Stomach (tissue), 4 donors: Measurements from ENCODE around the gene BIVM.

ENCODE experiments used
- CTCF ChIP-seq, 7 experiments: fragments of 450-650 bp in 4 of 7; fragments of 200-600 bp in 3 of 7; sonication (generic) in 3 of 7; IDR thresholded peaks; one replicate each; pipeline ENCODE4 v1.5.1; 2016 to 2019; ENCODE audit warnings: antibody characterized with exemption in 7 of 7, control low read depth in 2 of 7, mild to moderate bottlenecking in 1 of 7
- EP300 ChIP-seq: sonication (generic); formaldehyde crosslinking; IDR thresholded peaks from one replicate; pipeline ENCODE4 v1.6.1; 2017; ENCODE audit warnings: antibody characterized with exemption
- POLR2A ChIP-seq, 4 donors: fragments of 450-650 bp; IDR thresholded peaks; one replicate each; pipeline ENCODE4 v1.6.1; 2016; ENCODE audit warnings: antibody characterized with exemption in 4 of 4, control low read depth in 2 of 4, mild to moderate bottlenecking in 1 of 4, moderate library complexity in 1 of 4

- TF ChIP-seq EP300 = no peak
- no peak for TF ChIP-seq POLR2A (IDR thresholded peaks at IDR 0.05)
- TF ChIP-seq CTCF (IDR thresholded peaks at IDR 0.05) = no peak
Observed at GRCh38 chr13:102873653-102874052, 74.7 kb downstream of the BIVM start.
